A549 (cell line): Measurements from ENCODE around the gene GFPT1. TPM values are rescaled to one million over a fixed set of nuclear protein-coding genes. Genes with fewer than 3 reads are reported as not detected.

ENCODE experiments used
- ATAC-seq, 2 experiments: fragments of 200-7000 bp in 1 of 2; fragments of >200 bp in 1 of 2; cut with Nextera tagmentation in 1 of 2; cut with Tn5 transposase in 1 of 2; 3 replicates each; pipeline versions ENCODE4 v1.8.0 to v1.9.1; 2018 to 2020; ENCODE audit warnings: mild to moderate bottlenecking in 1 of 2, moderate library complexity in 1 of 2
- CTCF ChIA-PET: fragments of 300-600 bp; sonication (Branson Sonifier 250); formaldehyde crosslinking; extraction: SDS; loops from one replicate; lab custom pipeline; 2021; ENCODE audit warnings: antibody characterized with exemption, inconsistent platforms; lab: Yijun Ruan, JAX
- POLR2A ChIA-PET: fragments of 350-600 bp; formaldehyde crosslinking; extraction: SDS; loops from one replicate; lab custom pipeline; 2021; ENCODE audit warnings: antibody characterized with exemption, inconsistent platforms; lab: Yijun Ruan, JAX
- DNase-seq, 2 experiments: peaks; one replicate each; pipeline versions ENCODE4 v3.0.0 to v3.0.0-alpha.2; 2011 to 2016; ENCODE audit warnings: low read depth in 1 of 2, low spot score in 1 of 2
- FAIRE-seq: peaks from 2 replicates; lab custom pipeline; 2011; peaks lifted over from hg19 to GRCh38; lab: Jason Lieb, UNC
- H3K27ac ChIP-seq, 2 experiments: fragments of >200 bp; sonication (Bioruptor Twin); formaldehyde crosslinking; 3 replicates each; pipeline ENCODE4 v1.5.1; 2016 to 2017
- H3K4me1 ChIP-seq: fragments of >200 bp; sonication (Bioruptor Twin); formaldehyde crosslinking; 3 replicates; pipeline ENCODE4 v1.6.1; 2016
- H3K4me2 ChIP-seq: fragments of >200 bp; sonication (Bioruptor Twin); formaldehyde crosslinking; 3 replicates; pipeline ENCODE4 v1.6.1; 2016
- H3K4me3 ChIP-seq: fragments of >200 bp; sonication (Bioruptor Twin); formaldehyde crosslinking; 3 replicates; pipeline ENCODE4 v1.5.1; 2016
- H3K9me3 ChIP-seq: fragments of >200 bp; sonication (Bioruptor Twin); formaldehyde crosslinking; 3 replicates; pipeline ENCODE4 v1.6.1; 2016
- CBX2 ChIP-seq: fragments of 200-600 bp; sonication (generic); IDR thresholded peaks from 2 replicates; pipeline ENCODE4 v1.6.1; 2016; ENCODE audit warnings: low read depth, mild to moderate bottlenecking, borderline replicate concordance
- CBX8 ChIP-seq: fragments of 200-600 bp; sonication (generic); IDR thresholded peaks from 2 replicates; pipeline ENCODE4 v1.6.1; 2016
- CEBPB ChIP-seq, 2 experiments: fragments of >200 bp in 1 of 2; sonication (Bioruptor Twin) in 1 of 2; formaldehyde crosslinking in 1 of 2; IDR thresholded peaks; 2 replicates each; pipeline ENCODE4 v1.6.1; 2012 to 2016
- CHD2 ChIP-seq: fragments of 150-350 bp; IDR thresholded peaks from 2 replicates; pipeline ENCODE4 v1.6.1; 2014; ENCODE audit warnings: low read length; ENCODE audit not compliant: partially characterized antibody
- FOSL2 ChIP-seq, 2 experiments: fragments of 450-650 bp in 1 of 2; fragments of >200 bp in 1 of 2; sonication (Bioruptor Twin) in 1 of 2; formaldehyde crosslinking; IDR thresholded peaks; 2 replicates each; pipeline versions ENCODE4 v1.5.0 to v1.6.1; 2016 to 2020; ENCODE audit warnings: mild to moderate bottlenecking in 1 of 2, moderate library complexity in 1 of 2
- GATA3 ChIP-seq: IDR thresholded peaks from 2 replicates; pipeline ENCODE4 v1.6.1; 2012; ENCODE audit warnings: borderline replicate concordance
- HEYL ChIP-seq: fragments of 250-450 bp; sonication (Bioruptor Pico); IDR thresholded peaks from 2 replicates; pipeline ENCODE4 v1.8.0; 2021; ENCODE audit warnings: mild to moderate bottlenecking, moderate library complexity
- JUNB ChIP-seq: fragments of >200 bp; sonication (Bioruptor Twin); formaldehyde crosslinking; IDR thresholded peaks from 2 replicates; pipeline ENCODE4 v1.6.1; 2016
- KDM5A ChIP-seq: fragments of 200-600 bp; sonication (generic); IDR thresholded peaks from 2 replicates; pipeline ENCODE4 v1.6.1; 2016; ENCODE audit warnings: antibody characterized with exemption, mild to moderate bottlenecking
- NFE2L2 ChIP-seq: fragments of 150-350 bp; conservative IDR thresholded peaks from 2 replicates; pipeline ENCODE4 v1.6.1; 2014; ENCODE audit warnings: low read length
- NR3C1 ChIP-seq: fragments of >200 bp; sonication (Bioruptor Twin); formaldehyde crosslinking; IDR thresholded peaks from 3 replicates; pipeline ENCODE4 v1.6.1; 2017
- PHF8 ChIP-seq: fragments of 200-600 bp; sonication (generic); IDR thresholded peaks from 2 replicates; pipeline ENCODE4 v1.6.1; 2016; ENCODE audit warnings: low read depth, mild to moderate bottlenecking, antibody characterized with exemption, moderate library complexity, borderline replicate concordance
- POLR2AphosphoS2 ChIP-seq: conservative IDR thresholded peaks from 2 replicates; pipeline ENCODE4 v1.6.1; 2012; ENCODE audit warnings: low read length, improper control_type of control experiment, inconsistent platforms
- SMC3 ChIP-seq: fragments of >200 bp; sonication (Bioruptor Twin); formaldehyde crosslinking; IDR thresholded peaks from 3 replicates; pipeline ENCODE4 v1.6.1; 2018; ENCODE audit warnings: inconsistent platforms
- TFCP2L1 ChIP-seq: fragments of 250-450 bp; sonication (Bioruptor Pico); IDR thresholded peaks from 2 replicates; pipeline ENCODE4 v1.5.0; 2021; ENCODE audit warnings: mild to moderate bottlenecking
- ZFP36 ChIP-seq: fragments of 450-650 bp; IDR thresholded peaks from 2 replicates; pipeline ENCODE4 v1.6.1; 2014; ENCODE audit warnings: borderline replicate concordance; ENCODE audit not compliant: partially characterized antibody
- WGBS: methylation state at CpG from one replicate; pipeline ENCODE4 v1.1.6; 2017; ENCODE audit errors: missing lambda C conversion rate; 5-methylcytosine and 5-hydroxymethylcytosine counted together
- polyA plus RNA-seq, 4 experiments: library from polyadenylated mRNA; depleted of rRNA in 3 of 4; stranded (reverse); fragments of >200 nt; fragmentation: RNase III in 1 of 4; extraction: RNeasy Plus Mini Kit Qiagen cat#74134 plus additional on column Dnase treatment in 1 of 4; gene quantifications; 2 replicates in 3 of 4; 3 replicates in 1 of 4; pipeline ENCODE4 v1.2.3, GENCODE V29; 2011 to 2017
- TF ChIP-seq, protein P1 (sequence below): fragments of >200 bp; sonication (Bioruptor Twin); formaldehyde crosslinking; IDR thresholded peaks from 3 replicates; pipeline ENCODE4 v1.6.1; 2016
- TF ChIP-seq, protein P2 (sequence below): fragments of >200 bp; sonication (Bioruptor Twin); formaldehyde crosslinking; IDR thresholded peaks from 3 replicates; pipeline ENCODE4 v1.5.1; 2016
- TF ChIP-seq, protein P3 (sequence below): IDR thresholded peaks from 2 replicates; pipeline ENCODE4 v1.6.1; 2012
- TF ChIP-seq, protein P4 (sequence below): fragments of 250-450 bp; sonication (Bioruptor Pico); IDR thresholded peaks from 2 replicates; pipeline ENCODE4 v1.5.0; 2021; ENCODE audit warnings: mild to moderate bottlenecking, moderate library complexity, borderline replicate concordance
- TF ChIP-seq, protein P5 (sequence below): IDR thresholded peaks from 2 replicates; pipeline ENCODE4 v1.6.1; 2012; ENCODE audit warnings: low read depth, borderline replicate concordance
- TF ChIP-seq, protein P6 (sequence below): fragments of 150-350 bp; IDR thresholded peaks from 2 replicates; pipeline ENCODE4 v1.6.1; 2014; ENCODE audit warnings: low read depth, mild to moderate bottlenecking, low read length

The GFPT1 gene
- polyA plus RNA-seq, 2 of the 4 experiments (the other 2 are of a cell fraction) = 24.0 to 59.9 TPM

DNA sequence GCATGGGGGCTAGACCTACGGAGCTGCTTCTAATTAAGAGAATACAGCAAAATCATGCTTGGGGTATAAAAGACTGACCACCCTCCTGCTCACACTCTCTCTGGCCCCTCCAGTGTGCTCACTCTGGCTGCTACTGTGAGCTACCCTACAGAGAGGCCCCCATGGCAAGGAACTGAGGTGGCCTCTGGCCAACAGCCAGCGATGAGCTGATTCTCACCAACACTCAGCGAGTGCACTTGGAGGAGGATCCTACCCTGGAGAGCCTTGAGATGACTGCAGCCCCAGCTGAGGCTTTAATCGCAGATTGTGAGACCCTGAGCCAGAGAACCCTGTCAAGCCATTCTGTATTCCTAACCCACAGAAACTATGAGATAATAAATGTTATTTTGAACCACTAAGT, 88.2 kb downstream of the GFPT1 start (continued):
- no peak for TF ChIP-seq PHF8
- TF ChIP-seq NR3C1 = no peak
- no peak for TF ChIP-seq CEBPB (IDR thresholded peaks at IDR 0.05)
- no peak for TF ChIP-seq NFE2L2
- TF ChIP-seq, protein P1, sequence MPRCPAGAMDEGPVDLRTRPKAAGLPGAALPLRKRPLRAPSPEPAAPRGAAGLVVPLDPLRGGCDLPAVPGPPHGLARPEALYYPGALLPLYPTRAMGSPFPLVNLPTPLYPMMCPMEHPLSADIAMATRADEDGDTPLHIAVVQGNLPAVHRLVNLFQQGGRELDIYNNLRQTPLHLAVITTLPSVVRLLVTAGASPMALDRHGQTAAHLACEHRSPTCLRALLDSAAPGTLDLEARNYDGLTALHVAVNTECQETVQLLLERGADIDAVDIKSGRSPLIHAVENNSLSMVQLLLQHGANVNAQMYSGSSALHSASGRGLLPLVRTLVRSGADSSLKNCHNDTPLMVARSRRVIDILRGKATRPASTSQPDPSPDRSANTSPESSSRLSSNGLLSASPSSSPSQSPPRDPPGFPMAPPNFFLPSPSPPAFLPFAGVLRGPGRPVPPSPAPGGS = no peak
- no peak for TF ChIP-seq CHD2

DNA sequence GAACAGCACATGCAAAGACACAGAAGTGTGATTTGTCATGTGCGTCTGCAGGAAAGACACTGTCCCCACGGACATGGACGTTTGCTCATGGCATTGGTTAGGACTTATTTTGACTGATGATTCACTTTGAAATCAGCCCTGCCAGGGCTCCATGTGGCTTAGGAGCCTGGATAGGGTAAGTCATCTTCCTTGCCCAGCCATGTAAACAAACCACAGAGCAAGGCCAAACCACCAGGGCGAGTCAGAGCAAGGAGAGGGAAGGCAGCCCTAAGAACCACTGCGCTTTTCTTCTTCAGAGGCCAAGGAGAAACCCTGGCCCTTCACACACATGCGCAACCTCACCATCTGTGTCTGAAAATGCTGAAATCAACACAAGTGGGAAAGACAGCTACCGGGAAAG, 88.8 kb downstream of the GFPT1 start:
- peaks cover 35% of the 10 kb centered on the region for H3K4me1 ChIP-seq
- peak overlapping the region; percentile 68 to 84 for H3K27ac ChIP-seq
- ATAC-seq (peak; percentile 83 to 87), DNase-seq (peak in 1 of 2 experiments; percentile 64), FAIRE-seq (no peak)
- ChIA-PET CTCF (interaction anchor here (0.6 to 3.5 kb wide), 5 partner anchors 9 to 355 kb away, joined by 3 to 27 read pairs (median 8); partner anchors contain the start of gene ANTXR1), POLR2A (interaction anchor here (0.6 to 0.8 kb wide), 2 partner anchors 9 to 284 kb away, joined by 3 to 5 read pairs; no protein-coding TSS in a partner anchor)
- H3K9me3 ChIP-seq = no peaks in the 10 kb centered on the region
- TF ChIP-seq ZFP36 (no peak), KDM5A (no peak), FOSL2 (IDR thresholded peaks at IDR 0.05) (no peak), FOSL2 (CRISPR knock-in tag; IDR thresholded peaks at IDR 0.05) (peak; percentile 54), CHD2 (no peak), TFCP2L1 (CRISPR knock-in tag) (no peak), CBX8 (no peak), HEYL (CRISPR knock-in tag) (no peak), CBX2 (no peak), POLR2AphosphoS2 (no peak), GATA3 (no peak), SMC3 (no peak), JUNB (peak; percentile 8; the same call in 1 of the 2 replicates)
- TF ChIP-seq, protein P2, sequence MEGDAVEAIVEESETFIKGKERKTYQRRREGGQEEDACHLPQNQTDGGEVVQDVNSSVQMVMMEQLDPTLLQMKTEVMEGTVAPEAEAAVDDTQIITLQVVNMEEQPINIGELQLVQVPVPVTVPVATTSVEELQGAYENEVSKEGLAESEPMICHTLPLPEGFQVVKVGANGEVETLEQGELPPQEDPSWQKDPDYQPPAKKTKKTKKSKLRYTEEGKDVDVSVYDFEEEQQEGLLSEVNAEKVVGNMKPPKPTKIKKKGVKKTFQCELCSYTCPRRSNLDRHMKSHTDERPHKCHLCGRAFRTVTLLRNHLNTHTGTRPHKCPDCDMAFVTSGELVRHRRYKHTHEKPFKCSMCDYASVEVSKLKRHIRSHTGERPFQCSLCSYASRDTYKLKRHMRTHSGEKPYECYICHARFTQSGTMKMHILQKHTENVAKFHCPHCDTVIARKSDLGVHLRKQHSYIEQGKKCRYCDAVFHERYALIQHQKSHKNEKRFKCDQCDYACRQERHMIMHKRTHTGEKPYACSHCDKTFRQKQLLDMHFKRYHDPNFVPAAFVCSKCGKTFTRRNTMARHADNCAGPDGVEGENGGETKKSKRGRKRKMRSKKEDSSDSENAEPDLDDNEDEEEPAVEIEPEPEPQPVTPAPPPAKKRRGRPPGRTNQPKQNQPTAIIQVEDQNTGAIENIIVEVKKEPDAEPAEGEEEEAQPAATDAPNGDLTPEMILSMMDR = no peak
- TF ChIP-seq, protein P3, sequence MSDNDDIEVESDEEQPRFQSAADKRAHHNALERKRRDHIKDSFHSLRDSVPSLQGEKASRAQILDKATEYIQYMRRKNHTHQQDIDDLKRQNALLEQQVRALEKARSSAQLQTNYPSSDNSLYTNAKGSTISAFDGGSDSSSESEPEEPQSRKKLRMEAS = peak; percentile 88
- TF ChIP-seq, protein P4, sequence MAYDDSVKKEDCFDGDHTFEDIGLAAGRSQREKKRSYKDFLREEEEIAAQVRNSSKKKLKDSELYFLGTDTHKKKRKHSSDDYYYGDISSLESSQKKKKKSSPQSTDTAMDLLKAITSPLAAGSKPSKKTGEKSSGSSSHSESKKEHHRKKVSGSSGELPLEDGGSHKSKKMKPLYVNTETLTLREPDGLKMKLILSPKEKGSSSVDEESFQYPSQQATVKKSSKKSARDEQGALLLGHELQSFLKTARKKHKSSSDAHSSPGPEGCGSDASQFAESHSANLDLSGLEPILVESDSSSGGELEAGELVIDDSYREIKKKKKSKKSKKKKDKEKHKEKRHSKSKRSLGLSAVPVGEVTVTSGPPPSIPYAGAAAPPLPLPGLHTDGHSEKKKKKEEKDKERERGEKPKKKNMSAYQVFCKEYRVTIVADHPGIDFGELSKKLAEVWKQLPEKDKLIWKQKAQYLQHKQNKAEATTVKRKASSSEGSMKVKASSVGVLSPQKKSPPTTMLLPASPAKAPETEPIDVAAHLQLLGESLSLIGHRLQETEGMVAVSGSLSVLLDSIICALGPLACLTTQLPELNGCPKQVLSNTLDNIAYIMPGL = no peak
- TF ChIP-seq, protein P5, sequence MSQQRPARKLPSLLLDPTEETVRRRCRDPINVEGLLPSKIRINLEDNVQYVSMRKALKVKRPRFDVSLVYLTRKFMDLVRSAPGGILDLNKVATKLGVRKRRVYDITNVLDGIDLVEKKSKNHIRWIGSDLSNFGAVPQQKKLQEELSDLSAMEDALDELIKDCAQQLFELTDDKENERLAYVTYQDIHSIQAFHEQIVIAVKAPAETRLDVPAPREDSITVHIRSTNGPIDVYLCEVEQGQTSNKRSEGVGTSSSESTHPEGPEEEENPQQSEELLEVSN = peak; percentile 52; the same call in 1 of the 2 replicates
- TF ChIP-seq, protein P6, sequence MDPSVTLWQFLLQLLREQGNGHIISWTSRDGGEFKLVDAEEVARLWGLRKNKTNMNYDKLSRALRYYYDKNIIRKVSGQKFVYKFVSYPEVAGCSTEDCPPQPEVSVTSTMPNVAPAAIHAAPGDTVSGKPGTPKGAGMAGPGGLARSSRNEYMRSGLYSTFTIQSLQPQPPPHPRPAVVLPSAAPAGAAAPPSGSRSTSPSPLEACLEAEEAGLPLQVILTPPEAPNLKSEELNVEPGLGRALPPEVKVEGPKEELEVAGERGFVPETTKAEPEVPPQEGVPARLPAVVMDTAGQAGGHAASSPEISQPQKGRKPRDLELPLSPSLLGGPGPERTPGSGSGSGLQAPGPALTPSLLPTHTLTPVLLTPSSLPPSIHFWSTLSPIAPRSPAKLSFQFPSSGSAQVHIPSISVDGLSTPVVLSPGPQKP = no peak
- WGBS = 28% methylated on average over 7 of the region's 7 CpGs
- H3K4me2 ChIP-seq = peak overlapping the region; percentile 55
- no peak overlapping the region for H3K4me3 ChIP-seq
